Measurements from ENCODE around the gene ENG.

DNA sequence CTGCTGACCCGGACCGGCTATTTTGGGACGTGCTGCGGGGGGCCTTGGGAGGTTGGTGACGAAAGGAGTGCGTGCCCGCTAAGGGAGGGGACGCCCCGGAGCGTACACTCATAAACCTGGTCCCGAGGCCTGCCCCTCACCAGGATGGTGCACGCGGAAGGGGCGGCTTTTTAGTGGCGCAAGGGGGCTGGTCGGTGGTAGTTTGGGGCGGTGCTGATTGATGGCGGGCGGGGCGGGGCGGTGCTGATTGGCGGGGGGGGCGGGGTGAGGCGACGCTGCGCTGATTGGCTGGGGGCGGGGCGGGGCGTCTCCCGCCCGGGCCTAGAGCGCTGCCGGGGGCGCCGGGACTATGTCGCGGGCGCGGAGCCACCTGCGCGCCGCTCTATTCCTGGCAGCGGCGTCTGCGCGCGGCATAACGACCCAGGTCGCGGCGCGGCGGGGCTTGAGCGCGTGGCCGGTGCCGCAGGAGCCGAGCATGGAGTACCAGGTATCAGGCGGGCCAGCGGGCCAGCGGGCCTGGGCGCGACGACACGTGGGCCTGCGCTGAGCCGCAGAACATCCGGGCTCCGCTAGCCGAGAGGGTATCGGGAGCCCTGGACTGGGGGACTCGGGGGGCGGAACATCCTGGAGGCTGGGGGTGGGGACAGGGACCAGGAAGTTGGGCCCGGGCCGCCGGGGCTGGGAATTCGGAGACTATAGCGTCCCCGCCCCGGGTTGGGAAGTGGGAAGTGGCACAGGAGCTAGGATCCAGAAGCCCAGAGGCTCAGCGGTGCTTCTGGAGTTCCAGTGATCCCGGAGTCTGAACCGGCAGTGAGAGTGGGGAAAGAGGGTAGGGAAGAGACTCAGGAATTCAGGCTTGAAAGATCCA is 51.6 kb downstream of the ENG start, which contains the start of gene FPGS:
- TF ChIP-seq, protein P1, sequence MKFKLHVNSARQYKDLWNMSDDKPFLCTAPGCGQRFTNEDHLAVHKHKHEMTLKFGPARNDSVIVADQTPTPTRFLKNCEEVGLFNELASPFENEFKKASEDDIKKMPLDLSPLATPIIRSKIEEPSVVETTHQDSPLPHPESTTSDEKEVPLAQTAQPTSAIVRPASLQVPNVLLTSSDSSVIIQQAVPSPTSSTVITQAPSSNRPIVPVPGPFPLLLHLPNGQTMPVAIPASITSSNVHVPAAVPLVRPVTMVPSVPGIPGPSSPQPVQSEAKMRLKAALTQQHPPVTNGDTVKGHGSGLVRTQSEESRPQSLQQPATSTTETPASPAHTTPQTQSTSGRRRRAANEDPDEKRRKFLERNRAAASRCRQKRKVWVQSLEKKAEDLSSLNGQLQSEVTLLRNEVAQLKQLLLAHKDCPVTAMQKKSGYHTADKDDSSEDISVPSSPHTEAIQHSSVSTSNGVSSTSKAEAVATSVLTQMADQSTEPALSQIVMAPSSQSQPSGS (tag by site-specific recombination; IDR thresholded peaks at IDR 0.05; ENCODE audit: low read depth): no peak
- no peak for TF ChIP-seq ZNF24 (tag by site-specific recombination; IDR thresholded peaks at IDR 0.05)
- no peak for TF ChIP-seq HOXA7 (CRISPR knock-in tag; IDR thresholded peaks at IDR 0.05; ENCODE audit: borderline replicate concordance)
- TF ChIP-seq, protein P2, sequence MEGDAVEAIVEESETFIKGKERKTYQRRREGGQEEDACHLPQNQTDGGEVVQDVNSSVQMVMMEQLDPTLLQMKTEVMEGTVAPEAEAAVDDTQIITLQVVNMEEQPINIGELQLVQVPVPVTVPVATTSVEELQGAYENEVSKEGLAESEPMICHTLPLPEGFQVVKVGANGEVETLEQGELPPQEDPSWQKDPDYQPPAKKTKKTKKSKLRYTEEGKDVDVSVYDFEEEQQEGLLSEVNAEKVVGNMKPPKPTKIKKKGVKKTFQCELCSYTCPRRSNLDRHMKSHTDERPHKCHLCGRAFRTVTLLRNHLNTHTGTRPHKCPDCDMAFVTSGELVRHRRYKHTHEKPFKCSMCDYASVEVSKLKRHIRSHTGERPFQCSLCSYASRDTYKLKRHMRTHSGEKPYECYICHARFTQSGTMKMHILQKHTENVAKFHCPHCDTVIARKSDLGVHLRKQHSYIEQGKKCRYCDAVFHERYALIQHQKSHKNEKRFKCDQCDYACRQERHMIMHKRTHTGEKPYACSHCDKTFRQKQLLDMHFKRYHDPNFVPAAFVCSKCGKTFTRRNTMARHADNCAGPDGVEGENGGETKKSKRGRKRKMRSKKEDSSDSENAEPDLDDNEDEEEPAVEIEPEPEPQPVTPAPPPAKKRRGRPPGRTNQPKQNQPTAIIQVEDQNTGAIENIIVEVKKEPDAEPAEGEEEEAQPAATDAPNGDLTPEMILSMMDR (tag by site-specific recombination; IDR thresholded peaks at IDR 0.05): no peak
- TF ChIP-seq, protein P3, sequence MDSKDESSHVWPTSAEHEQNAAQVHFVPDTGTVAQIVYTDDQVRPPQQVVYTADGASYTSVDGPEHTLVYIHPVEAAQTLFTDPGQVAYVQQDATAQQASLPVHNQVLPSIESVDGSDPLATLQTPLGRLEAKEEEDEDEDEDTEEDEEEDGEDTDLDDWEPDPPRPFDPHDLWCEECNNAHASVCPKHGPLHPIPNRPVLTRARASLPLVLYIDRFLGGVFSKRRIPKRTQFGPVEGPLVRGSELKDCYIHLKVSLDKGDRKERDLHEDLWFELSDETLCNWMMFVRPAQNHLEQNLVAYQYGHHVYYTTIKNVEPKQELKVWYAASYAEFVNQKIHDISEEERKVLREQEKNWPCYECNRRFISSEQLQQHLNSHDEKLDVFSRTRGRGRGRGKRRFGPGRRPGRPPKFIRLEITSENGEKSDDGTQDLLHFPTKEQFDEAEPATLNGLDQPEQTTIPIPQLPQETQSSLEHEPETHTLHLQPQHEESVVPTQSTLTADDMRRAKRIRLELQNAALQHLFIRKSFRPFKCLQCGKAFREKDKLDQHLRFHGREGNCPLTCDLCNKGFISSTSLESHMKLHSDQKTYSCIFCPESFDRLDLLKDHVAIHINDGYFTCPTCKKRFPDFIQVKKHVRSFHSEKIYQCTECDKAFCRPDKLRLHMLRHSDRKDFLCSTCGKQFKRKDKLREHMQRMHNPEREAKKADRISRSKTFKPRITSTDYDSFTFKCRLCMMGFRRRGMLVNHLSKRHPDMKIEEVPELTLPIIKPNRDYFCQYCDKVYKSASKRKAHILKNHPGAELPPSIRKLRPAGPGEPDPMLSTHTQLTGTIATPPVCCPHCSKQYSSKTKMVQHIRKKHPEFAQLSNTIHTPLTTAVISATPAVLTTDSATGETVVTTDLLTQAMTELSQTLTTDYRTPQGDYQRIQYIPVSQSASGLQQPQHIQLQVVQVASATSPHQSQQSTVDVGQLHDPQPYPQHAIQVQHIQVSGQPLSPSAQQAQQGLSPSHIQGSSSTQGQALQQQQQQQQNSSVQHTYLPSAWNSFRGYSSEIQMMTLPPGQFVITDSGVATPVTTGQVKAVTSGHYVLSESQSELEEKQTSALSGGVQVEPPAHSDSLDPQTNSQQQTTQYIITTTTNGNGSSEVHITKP (tag by site-specific recombination; IDR thresholded peaks at IDR 0.05): peak; percentile 87
- peak; percentile 63 for TF ChIP-seq SP2 (tag by site-specific recombination; IDR thresholded peaks at IDR 0.05)
- TF ChIP-seq ZFHX2 (tag by site-specific recombination; conservative IDR thresholded peaks at IDR 0.05): peak; percentile 28; the same call in 1 of the 2 replicates
- no peak for TF ChIP-seq TCF7L2 (IDR thresholded peaks at IDR 0.05; ENCODE audit: borderline replicate concordance, low read depth, low read length)
- TF ChIP-seq ZNF664 (tag by site-specific recombination; IDR thresholded peaks at IDR 0.05): no peak
- TF ChIP-seq REPIN1 (tag by site-specific recombination; IDR thresholded peaks at IDR 0.05; ENCODE audit: low read depth): no peak
- TF ChIP-seq KLF8 (tag by site-specific recombination; IDR thresholded peaks at IDR 0.05): no peak
- TF ChIP-seq OSR2 (tag by site-specific recombination; IDR thresholded peaks at IDR 0.05): peak; percentile 54
- TF ChIP-seq ZNF501 (tag by site-specific recombination; IDR thresholded peaks at IDR 0.05): no peak
- TF ChIP-seq ZFP41 (tag by site-specific recombination; IDR thresholded peaks at IDR 0.05; ENCODE audit: borderline replicate concordance): no peak

Measured in HEK293 (cell line).